Hematopoietic multipotent progenitor cell treated with erythropoietin and hydrocortisone succinate and interleukin-3 and kit ligand, for 4 days (in vitro differentiated cells): ENCODE measurements around the gene PAQR7.

Experiments
- DNase-seq: peaks from one replicate; pipeline ENCODE4 v3.0.0-alpha.2; 2015

The PAQR7 gene

DNA sequence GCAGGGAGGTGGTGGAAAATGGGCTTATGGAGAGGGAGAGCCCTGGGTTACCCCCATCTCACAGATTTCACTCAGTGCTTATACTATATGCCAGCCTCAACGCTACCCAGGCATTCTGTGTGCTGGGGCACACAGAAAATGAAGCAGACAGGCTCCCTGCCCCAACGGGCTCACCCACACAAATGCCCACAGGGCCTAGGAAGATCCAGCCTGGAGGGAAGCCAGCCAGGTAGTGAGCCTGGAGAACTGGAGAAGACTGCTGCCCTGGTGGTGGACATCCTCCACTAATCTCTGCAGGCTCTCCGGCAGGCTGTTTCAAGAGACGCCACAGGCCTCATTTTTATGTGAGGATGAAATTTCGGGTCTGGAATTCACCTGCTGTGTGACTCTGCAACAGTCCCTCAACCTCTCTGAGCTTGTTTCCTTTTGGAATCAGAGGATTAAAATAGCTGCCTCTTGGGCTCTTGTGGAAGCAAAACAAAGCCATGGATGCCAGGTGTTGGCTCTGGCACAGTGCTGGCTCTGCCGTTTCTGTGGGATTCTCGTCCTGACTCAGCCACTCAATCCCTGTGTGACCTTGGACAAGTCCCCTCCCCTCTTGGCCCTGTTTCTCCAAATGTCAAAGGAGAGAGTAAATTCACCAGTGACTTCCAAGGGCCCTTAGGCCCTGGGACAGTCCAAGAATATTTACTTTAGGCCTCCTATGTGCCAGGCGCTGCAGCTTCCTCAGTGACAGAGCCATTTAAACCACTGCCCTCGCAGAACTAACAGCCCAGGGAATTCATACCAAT is 3.6 kb downstream of the PAQR7 start:
- no peak for DNase-seq

DNA sequence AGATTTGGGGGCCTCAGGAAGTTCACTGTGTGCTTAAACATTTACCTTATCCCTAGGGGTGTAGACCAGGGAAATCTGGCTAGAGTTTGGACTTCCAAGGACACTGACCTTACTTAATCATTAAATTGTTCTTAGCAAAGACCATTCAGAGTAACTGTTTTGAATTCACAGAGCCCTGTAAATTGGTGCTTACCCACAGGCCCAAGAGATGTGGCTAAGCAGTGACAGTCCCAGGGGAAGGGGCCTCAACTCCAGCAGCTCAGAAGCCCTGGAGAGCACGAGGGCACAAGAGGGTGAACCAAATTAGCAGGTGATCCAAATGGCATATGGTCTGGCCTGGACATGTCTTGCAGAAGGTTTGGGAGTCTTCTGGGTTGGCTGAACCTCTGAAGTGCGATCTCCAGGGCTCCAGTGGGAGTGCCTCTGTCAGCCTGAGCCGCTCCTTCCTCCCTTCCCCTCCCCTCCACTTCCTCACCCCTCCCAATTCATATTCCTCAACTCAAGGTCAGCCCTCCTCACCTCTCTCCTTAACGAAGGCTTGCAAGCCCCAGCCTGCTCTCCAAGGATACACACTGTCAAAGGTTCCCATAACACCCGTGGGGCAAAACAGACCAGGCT is 4.3 kb downstream of the PAQR7 start:
- DNase-seq, result no peak

- no peak for DNase-seq
Observed at GRCh38 chr1:25870614-25871013, 4.9 kb downstream of the PAQR7 start.

GRCh38 chr1:25869909-25870606 is 5.5 kb downstream of the PAQR7 start:
- peak; percentile 53 for DNase-seq

GRCh38 chr1:25867210-25867991 is 8.1 kb downstream of the PAQR7 start:
- DNase-seq, result no peak

DNA sequence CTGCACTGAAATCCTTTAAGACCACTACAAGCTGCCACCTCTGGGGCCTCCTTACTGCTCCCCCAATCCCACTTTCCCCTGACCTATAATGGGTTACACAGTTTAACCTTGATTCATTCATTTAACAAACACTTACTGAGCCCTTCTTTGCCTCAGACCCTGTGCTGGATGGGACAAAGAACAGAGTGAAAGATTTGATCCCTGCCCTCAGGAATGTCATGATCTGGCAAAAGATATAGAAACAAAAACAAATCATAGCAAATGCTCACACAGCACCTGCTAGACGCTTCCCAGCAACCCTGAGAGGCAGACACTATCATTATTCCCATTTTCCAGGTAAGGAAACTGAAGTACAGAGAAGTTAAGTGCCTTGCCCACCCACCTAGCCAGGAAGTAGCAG is 9.2 kb downstream of the PAQR7 start:
- no peak for DNase-seq

GRCh38 chr1:25864434-25864833 is 11.1 kb downstream of the PAQR7 start:
- DNase-seq, result no peak

DNA sequence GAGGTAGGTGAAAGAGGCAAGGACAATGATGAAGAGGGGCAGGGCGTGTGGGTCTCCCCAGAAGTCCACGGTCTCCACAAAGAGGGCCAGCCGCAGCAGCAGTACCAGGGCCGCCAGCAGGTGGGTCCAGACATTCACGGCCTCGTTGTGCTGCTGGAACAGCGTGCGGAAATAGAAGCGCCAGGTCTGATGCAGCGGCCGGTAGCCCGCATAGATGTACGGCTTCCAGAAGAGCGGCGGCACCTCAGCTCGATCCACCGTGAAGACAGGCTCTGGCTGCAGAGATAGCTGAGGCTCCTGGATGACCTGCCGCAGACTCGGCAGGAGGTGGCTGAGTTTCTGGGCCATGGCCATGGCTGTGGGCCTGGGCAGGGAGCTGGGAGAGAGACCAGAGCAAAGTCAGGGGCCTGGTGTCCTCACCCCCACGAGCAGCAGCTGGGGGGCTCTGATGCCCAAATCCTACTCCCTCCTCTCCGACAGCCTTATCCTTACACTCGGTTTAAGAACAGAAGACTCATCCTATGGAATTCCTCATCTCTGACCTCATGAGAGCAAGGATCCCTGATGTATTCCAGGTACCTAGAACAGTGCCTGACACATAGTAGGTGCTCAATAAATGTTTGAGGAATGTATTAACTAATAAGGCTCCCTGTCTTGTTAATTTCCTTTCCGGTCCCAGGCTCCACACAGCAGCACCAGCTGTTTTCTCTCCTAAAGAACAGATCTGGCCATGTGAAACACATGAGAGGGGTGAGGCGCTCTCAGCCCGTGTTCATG is 11.8 kb downstream of the PAQR7 start:
- no peak for DNase-seq

DNA sequence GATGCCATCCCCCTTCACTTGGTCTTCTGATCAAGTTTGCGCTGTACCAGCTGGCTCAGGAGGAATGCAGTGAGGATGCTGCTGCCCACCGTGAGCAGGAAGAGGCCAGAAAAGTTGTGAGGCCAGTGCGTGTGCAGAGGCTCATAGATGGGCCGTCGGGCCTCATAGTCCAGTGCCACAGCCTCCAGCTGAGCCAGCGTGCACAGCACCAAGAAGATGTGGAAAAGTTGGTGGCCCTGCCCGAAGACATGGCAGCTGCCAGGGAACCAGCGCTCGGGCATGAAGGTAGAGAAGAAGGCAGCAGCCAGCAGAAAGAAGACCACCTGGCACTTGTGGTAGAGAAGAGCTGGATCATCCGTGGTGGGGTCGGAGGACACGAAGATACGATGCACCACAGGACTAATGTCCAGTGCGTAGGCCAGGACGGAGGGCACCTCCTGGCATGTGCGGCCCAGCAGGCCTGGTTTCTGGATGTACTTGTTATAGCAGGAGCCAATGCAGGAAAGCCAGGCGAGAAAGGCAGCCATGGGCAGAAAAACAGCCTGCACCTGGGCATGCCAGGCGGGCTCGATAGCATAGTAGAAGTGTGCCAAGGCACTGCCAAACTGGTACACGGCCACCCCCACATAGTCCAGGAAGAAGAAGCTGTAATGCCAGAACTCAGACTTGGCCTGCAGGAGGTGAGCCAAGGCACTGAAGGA is 12.6 kb downstream of the PAQR7 start:
- no peak for DNase-seq

DNA sequence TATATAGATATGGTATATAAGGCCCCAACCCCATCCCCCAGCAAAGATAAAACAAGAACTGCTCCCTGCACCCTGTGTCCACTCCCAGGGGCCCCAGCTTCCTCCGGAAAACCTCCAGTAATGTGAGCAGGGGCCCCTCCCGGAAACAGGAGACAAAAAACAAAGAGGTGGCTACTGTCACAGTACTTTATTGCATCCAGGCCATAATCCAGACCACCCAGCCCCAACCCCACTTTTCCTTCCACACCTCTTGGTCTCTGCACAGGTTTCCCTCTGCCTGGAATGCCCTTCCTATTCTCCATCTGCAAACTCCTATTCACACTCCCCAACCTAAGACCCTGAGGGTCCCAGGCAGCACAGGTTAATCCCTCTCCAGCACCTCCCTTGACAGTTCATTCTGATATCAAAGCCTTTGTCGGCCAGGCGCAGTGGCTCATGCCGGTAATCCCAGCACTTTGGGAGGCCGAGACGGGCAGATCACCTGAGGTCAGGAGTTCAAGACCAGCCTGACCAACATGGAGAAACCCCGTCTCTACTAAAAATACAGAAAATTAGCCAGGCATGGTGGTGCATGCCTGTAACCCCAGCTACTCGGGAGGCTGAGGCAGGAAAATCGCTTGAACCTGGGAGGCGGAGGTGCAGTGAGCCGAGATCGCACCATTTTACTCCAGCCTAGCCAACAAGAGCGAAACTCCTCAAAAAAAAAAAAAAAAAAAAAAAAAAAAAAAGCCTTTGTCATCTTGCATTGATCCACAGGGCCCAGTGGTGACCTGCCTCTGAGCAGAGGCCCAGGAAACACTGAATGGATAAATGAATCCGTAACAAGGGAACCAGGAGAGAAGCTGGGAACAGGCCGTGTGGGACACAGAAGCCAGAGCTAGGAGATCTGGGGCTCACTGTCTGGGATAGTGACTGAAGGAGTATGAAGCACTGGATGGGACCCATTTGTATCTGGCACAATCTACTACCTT is 13.9 kb downstream of the PAQR7 start:
- DNase-seq, result peak; percentile 94

- DNase-seq, result peak; percentile 97
Observed at GRCh38 chr1:25858906-25859789, 16.4 kb downstream of the PAQR7 start, which contains the start of gene AUNIP. Gene AUNIP (minus strand): TSS chr1:25859457. CDS start chr1:25859357, 100 bp downstream.

- peak; percentile 23 for DNase-seq
Observed at GRCh38 chr1:25858494-25858893, 17.0 kb downstream of the PAQR7 start.

GRCh38 chr1:25856856-25857255 is 18.7 kb downstream of the PAQR7 start:
- DNase-seq, result no peak

- peak; percentile 74 for DNase-seq
Observed at GRCh38 chr1:25854554-25854953, 21.0 kb downstream of the PAQR7 start.

- DNase-seq, result no peak
Observed at GRCh38 chr1:25848531-25848930, 27.0 kb downstream of the PAQR7 start.

GRCh38 chr1:25847929-25848328 is 27.6 kb downstream of the PAQR7 start:
- DNase-seq, result no peak

DNA sequence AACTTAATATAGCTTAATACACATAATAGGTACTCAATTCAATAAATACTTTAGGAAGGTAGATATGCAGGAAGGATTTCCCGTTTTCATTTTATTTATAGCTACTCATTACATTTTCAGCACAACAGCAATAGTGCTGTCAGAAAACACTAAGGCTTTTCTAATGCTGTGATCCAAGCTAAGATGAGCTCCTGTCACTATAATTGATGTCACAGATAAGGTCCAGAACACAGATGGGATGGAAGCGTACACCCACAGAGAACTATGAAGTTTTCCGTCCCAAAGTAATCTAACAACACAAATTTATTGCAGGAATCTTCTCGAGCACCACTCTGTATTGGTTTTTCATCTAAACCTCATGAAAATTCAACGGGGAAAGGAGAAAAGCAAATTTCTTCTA is 29.8 kb downstream of the PAQR7 start:
- DNase-seq, result no peak

DNA sequence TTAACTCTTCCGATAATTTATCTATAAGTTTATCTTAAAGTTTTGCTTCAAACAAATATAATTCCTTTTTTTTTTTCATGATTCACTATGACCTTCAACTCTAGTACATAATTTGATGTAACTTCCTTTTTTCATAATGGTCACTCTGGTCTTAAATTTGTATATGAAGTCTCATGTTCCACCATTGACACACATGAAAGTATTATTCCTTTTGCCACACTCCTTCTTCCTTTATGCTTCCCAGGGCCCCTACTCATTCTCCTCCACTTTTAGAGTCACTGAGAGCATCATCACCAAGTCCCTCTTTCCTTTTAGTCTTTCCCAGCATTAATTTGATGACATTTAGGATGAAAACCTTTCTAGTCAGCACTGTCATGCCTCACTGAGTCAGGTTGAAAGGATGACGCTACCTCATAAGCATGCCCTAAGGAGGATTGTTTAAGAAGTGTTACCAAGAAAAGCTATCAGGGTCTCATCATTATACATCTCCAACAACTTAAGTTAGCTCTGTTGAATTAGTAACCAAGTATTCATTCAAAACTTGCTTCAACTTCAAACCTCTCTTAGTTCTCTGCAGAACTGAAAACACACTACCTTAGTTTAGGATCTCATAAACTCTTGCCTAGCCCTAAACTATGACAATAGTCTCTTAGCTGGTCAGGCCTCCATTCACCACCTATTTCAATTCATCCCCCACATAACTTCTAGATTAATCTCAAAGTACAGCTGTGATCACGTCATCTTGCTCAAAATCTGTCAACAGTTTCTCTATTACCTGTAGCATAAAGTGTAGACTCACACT is 30.8 kb downstream of the PAQR7 start:
- no peak for DNase-seq
